ENCODE data around the gene C9.
"Not testable (repeated sequence)": the region's sequence is repeated elsewhere in the genome, so short reads cannot be mapped to it uniquely, and the experiment has no call there.

C9 gene

DNA sequence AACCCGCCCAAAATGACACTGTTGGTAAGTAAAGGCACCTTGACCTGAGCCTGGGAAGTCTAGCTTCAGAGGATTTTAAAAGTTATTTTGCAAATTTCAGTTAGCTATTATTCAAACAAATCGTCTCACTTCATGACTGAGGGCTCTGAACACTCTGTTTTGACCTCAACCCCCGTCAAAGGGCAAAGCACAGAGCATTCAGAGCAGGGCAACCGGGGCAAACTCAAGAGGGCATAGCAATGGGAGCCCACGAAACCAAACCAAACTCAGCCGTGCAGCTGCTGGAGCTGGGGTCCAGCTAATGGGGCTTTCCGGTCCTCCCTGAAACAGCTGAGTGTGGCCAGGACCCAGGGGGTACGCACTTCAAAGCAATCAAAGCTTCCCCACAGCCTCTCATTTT, 1.6 kb downstream of the C9 start:
- Mint-ChIP-seq H3K27me3 (peaks cover 1% of the 10 kb centered on the region), H3K27ac (no peak overlapping the region), H3K4me1 (peaks cover 3% of the 10 kb centered on the region), H3K4me3 (no peak overlapping the region), H3K9me3 (no peaks in the 10 kb centered on the region), H3K36me3 (no peaks in the 10 kb centered on the region)
- ATAC-seq (ENCODE audit: low read depth) (no peak), DNase-seq (ENCODE audit: low spot score in 2 of 2) (no peak)

DNA sequence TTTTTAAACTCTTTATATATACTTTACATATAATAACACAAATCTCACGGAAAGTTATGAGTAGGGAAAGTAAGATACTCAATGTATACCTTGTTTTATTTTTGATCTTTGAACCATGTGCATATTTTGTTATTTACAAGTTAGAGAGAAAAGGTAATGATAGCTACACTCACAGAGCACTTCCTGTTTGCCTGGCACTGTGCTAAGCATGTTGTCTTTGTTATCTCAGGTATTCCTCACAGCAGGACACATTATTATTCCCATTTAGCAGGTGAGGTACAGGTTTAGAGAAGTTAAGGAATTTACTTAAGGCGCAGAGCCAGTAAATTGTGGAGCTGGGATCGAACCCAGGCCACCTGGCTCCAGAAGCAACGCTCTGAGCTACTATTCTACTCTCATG, 3.0 kb downstream of the C9 start:
- ATAC-seq (ENCODE audit: low read depth) (no peak), DNase-seq (ENCODE audit: low spot score in 2 of 2) (no peak)
- no peaks in the 10 kb centered on the region for H3K27me3 Mint-ChIP-seq
- H3K27ac Mint-ChIP-seq = no peak overlapping the region
- no peaks in the 10 kb centered on the region for H3K36me3 Mint-ChIP-seq
- no peaks in the 10 kb centered on the region for H3K9me3 Mint-ChIP-seq
- peaks cover 3% of the 10 kb centered on the region for H3K4me1 Mint-ChIP-seq
- H3K4me3 Mint-ChIP-seq = no peak overlapping the region

DNA sequence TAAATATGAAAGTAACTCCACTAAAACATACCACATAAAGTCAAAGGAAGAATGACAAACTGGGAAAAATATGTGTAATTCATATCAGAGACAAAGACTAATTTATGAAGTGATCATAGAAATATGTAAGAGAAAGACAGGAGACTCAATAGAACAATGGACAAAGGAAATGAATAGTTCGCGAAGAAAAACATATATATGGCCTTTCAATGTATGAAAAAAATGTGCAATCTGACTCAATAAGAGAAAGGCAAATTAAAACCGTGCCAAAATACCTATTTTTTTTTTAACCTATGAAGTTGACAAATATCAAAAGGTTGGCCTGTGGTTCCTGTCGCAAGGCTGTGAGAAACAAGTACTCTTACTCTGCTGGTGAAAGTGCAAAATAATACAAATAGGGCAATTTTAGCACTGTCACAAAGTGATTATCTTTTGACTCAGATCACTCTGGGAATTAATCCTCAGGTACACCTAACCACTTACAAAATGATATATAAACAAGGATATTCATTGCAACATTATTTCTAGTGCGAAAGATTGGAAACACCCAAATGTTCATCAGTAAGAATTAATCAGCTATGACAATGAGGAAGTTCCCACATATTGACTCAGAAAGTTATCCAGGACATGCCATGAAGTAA, 3.7 kb downstream of the C9 start:
- Mint-ChIP-seq H3K27ac (no peak overlapping the region), H3K9me3 (no peaks in the 10 kb centered on the region), H3K36me3 (no peaks in the 10 kb centered on the region), H3K4me3 (no peak overlapping the region), H3K27me3 (no peaks in the 10 kb centered on the region), H3K4me1 (peaks cover 3% of the 10 kb centered on the region)
- DNase-seq (ENCODE audit: low spot score in 2 of 2) (no peak), ATAC-seq (ENCODE audit: low read depth) (no peak)

DNA sequence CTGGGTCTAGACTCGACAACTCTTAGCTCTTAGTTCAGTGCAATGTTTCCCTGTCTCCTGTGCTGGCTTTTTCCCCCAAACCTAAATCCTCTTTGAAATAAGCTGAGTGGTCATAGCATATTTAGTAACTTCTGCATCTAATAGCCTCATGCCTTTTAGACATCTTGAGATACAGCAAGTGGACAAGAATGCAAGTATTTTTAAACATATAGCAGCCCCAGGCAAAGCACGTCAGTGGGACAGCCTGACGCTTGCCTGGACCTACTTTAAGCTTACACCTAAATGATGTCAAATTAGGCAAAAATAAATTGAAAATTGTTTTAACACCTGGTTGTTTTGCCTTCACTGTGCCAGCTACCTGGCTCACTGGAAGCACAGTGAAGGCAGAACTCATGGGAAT, 8.0 kb downstream of the C9 start:
- DNase-seq (ENCODE audit: low spot score in 2 of 2) (no peak), ATAC-seq (ENCODE audit: low read depth) (no peak)
- no peaks in the 10 kb centered on the region for H3K36me3 Mint-ChIP-seq
- no peak overlapping the region for H3K27ac Mint-ChIP-seq
- H3K9me3 Mint-ChIP-seq = peaks cover 8% of the 10 kb centered on the region
- H3K4me1 Mint-ChIP-seq = peaks cover 3% of the 10 kb centered on the region
- no peaks in the 10 kb centered on the region for H3K27me3 Mint-ChIP-seq
- no peak overlapping the region for H3K4me3 Mint-ChIP-seq

DNA sequence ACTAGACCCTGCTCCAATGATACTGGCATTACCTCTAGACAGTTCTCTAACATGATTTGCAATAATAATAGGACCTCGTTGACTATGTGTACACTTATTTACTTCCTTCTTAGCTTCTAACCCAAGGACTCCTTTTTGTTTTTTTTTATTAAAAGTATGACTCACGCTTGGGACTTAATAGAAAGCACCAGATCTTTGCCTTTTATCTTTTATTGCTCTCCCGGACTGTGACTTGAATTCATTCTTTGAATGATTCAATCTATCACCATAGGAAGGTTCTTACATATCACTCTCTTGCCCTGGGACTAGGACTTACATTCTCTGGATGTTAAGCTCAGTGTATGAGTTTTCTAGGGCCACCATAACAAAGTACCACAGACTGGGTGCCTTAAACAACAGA, 9.0 kb downstream of the C9 start:
- no peak overlapping the region for H3K27ac Mint-ChIP-seq
- H3K36me3 Mint-ChIP-seq = no peaks in the 10 kb centered on the region
- H3K4me3 Mint-ChIP-seq = no peak overlapping the region
- ATAC-seq (ENCODE audit: low read depth) = no peak
- DNase-seq (ENCODE audit: low spot score in 2 of 2) = no peak
- no peaks in the 10 kb centered on the region for H3K27me3 Mint-ChIP-seq
- peaks cover 8% of the 10 kb centered on the region for H3K9me3 Mint-ChIP-seq
- peaks cover under 1% of the 10 kb centered on the region for H3K4me1 Mint-ChIP-seq

DNA sequence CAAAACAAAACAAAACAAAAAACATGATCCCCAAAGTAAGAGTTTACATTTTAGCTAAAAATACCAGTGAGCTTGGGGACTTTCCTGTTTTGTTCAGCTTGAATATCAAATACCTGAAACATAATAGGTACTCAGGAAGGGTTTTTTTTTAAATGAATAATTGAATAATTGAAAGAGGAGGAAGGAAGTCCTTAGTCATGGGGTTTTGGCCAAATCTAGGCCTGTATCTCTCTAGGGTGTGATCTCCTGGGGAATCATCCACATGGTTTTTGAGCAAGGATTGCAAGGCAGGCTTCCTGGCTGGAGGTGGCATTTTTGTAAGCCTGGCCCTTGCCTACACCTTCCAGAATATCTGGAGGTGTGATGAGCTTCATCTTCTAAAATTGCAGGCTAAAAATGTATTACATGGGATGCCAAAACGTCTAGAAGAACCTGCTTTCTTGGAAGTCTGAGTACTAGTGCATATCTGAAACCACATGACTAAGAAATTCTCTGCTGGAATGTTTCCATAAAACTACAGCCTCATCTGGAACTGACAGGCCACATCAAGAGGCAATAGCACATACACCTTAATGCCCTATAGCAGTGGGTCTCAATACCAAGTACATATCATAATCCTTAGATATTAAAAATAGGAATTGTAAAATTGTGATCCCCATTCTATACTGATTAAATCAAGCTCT, 10.4 kb downstream of the C9 start:
- Mint-ChIP-seq H3K4me1 (no peaks in the 10 kb centered on the region), H3K36me3 (no peaks in the 10 kb centered on the region), H3K4me3 (no peak overlapping the region), H3K27me3 (no peaks in the 10 kb centered on the region), H3K27ac (no peak overlapping the region), H3K9me3 (peaks cover 17% of the 10 kb centered on the region)
- DNase-seq (ENCODE audit: low spot score in 2 of 2) (no peak), ATAC-seq (ENCODE audit: low read depth) (no peak)

DNA sequence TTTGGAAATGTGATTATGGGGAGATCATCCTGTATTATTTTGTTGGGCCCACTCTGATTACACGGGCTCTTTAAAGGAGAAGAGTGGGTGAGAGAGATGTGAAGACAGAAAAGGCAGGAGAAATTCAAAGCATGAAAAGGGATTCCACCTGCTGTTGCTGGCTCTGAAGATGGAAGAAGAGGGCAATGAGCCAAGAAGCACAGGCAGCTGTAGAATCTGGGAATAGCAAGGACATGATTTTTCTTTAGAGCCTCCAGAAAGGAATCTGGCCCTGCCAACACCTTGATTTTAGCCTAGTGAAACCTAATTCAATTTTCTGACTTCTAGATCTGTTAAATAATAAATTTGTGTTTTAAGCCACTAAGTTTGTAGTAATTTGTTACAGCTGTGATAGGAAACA, 11.3 kb downstream of the C9 start:
- peaks cover 17% of the 10 kb centered on the region for H3K9me3 Mint-ChIP-seq
- no peak overlapping the region for H3K4me3 Mint-ChIP-seq
- H3K27ac Mint-ChIP-seq = no peak overlapping the region
- H3K27me3 Mint-ChIP-seq = no peaks in the 10 kb centered on the region
- H3K4me1 Mint-ChIP-seq = no peaks in the 10 kb centered on the region
- H3K36me3 Mint-ChIP-seq = no peaks in the 10 kb centered on the region
- no peak for ATAC-seq (ENCODE audit: low read depth)
- DNase-seq (ENCODE audit: low spot score in 2 of 2) = no peak

DNA sequence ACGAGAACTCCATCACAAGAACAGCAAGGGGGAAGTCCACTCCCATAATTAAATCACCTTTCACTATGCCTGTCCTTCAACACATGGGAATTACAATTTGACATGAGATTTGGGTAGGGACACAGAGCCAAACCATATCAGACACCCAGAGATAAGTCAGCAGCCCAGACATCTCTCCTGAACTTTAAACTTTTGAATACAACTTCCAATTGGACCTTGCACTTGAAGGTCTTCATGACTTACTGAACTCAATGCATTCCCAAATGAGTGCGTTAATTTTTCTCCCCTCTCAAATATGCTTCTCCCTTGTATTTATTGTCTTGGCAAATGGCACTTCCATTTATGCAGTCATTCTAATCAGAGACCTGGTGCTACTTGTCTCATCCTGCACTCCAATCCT, 12.1 kb downstream of the C9 start:
- Mint-ChIP-seq H3K4me3 (no peak overlapping the region), H3K9me3 (peaks cover 17% of the 10 kb centered on the region), H3K4me1 (no peaks in the 10 kb centered on the region), H3K36me3 (no peaks in the 10 kb centered on the region), H3K27me3 (no peaks in the 10 kb centered on the region), H3K27ac (no peak overlapping the region)
- DNase-seq (ENCODE audit: low spot score in 2 of 2) = no peak
- ATAC-seq (ENCODE audit: low read depth) = no peak

DNA sequence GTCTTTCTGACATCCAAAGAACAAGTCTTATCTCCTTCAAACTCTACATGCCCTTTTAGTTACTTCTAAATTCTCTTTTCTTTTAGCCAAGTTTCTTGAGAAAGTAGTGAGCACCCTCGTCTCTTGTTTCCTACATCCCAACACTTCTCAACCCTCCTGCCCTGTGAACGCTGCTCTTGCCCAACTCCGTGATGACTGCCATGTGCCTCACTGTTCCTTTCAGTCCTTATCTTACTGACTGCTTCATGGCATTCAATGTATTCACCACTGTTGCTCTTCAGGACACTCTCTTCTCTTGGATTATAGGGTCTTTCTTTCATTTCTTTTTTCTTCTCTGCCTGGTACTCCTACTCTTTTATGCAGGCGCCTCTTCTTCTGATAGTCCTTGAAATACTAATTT, 14.8 kb downstream of the C9 start:
- H3K4me1 Mint-ChIP-seq = no peaks in the 10 kb centered on the region
- no peak for ATAC-seq (ENCODE audit: low read depth)
- H3K27me3 Mint-ChIP-seq = peaks cover 1% of the 10 kb centered on the region
- H3K36me3 Mint-ChIP-seq = no peaks in the 10 kb centered on the region
- no peak for DNase-seq (ENCODE audit: low spot score in 2 of 2)
- no peak overlapping the region for H3K4me3 Mint-ChIP-seq
- peaks cover 17% of the 10 kb centered on the region for H3K9me3 Mint-ChIP-seq
- H3K27ac Mint-ChIP-seq = no peak overlapping the region

DNA sequence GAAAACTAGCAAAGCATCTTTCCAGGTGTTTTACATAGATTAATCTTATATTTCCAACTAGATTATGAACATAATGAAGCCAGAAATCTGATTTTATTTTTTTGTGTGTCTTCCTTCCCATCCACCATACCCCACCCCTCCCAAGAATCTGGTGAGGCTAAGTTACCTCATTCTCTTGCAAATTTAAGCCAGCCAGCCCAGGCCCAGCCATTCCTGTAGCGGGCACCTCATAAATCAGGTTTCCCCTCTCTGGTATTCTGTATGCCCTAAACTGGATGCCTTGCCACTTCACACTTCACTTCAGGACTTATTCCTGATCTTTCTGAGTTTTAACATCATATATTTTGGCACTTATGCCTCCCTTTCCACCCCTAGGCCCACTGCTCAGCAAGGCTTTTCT, 21.8 kb downstream of the C9 start:
- no peak overlapping the region for H3K4me3 Mint-ChIP-seq
- ATAC-seq (ENCODE audit: low read depth) = no peak
- H3K36me3 Mint-ChIP-seq = no peaks in the 10 kb centered on the region
- H3K27ac Mint-ChIP-seq = no peak overlapping the region
- peaks cover 9% of the 10 kb centered on the region for H3K27me3 Mint-ChIP-seq
- H3K4me1 Mint-ChIP-seq = no peaks in the 10 kb centered on the region
- no peaks in the 10 kb centered on the region for H3K9me3 Mint-ChIP-seq
- DNase-seq (ENCODE audit: low spot score in 2 of 2) = no peak

DNA sequence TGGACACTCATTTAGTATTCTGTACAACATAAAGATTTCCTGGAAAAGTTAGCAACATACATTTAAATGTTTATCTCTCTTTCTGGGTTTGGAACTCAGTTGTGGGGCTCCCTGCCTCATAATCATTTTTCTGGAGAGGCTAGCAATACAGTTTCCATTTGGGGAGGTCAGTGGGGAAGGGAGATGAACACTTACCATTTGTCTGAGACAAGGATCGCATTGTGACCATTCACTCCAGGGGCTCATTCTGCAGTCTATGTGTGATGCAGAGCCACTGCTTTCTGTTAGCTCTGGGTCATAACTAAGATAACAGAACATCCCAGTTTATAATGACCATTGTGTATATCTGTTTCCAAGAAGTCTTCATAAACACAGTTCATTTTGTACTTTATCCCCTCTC, 22.4 kb downstream of the C9 start:
- Mint-ChIP-seq H3K36me3 (no peaks in the 10 kb centered on the region), H3K27me3 (peaks cover 9% of the 10 kb centered on the region), H3K27ac (no peak overlapping the region), H3K4me1 (no peaks in the 10 kb centered on the region), H3K4me3 (no peak overlapping the region), H3K9me3 (no peaks in the 10 kb centered on the region)
- ATAC-seq (ENCODE audit: low read depth) (no peak), DNase-seq (ENCODE audit: low spot score in 2 of 2) (no peak)

DNA sequence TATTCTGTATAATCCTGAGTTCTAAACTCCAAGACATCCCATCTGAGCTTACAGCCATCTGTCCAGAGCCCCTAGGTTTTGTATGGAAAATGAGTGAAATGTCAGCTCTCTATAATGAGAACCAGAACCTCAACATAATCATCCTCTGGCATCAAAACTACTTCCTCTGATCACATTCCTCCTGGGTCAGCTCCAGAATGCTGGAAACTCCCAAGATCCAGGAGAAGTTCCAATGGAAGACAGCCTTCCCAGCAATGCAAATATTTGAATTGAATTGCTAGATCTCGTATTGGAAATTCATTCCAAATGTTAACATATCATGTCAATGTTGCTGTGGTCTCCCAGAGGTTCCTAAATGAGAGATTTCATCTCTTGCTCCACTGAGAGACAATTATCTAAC, 23.8 kb downstream of the C9 start:
- Mint-ChIP-seq H3K4me1 (no peaks in the 10 kb centered on the region), H3K9me3 (no peaks in the 10 kb centered on the region), H3K36me3 (no peaks in the 10 kb centered on the region), H3K4me3 (no peak overlapping the region), H3K27me3 (peaks cover 9% of the 10 kb centered on the region), H3K27ac (no peak overlapping the region)
- ATAC-seq (ENCODE audit: low read depth) (no peak), DNase-seq (ENCODE audit: low spot score in 2 of 2) (no peak)

DNA sequence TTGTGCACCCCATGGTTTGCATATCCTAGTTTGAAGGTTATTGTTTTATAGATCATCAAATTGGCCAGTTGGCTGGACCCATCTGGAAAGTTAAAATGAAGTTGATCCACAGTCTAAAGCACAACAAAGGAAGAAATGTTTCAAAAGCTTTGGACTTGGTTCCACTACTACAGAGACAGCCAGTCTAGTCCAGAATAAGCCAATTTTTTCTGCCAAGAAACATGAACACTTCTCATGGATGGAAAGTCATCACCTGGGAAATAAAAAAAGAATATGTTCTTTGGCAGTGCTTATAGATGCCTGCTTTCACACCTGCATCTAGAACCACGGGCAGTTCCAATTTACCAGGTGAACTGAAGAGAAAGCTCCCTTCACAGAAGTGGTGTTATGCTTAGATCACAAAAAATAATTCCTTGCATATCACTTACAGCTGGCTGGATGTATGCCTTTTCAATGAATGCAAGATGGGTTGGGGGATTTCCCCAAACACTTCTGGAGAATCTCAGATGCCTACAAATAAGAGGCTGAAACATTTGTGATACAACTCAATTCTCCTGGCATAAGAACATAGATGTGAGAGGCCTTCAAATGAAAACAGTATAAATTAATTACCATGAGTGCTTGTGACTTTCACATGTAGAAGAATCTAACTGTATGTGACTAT, 26.9 kb downstream of the C9 start:
- ATAC-seq (ENCODE audit: low read depth) = no peak
- Mint-ChIP-seq H3K36me3 (no peaks in the 10 kb centered on the region), H3K9me3 (peaks cover 2% of the 10 kb centered on the region), H3K27me3 (peaks cover 3% of the 10 kb centered on the region), H3K4me3 (no peak overlapping the region), H3K27ac (no peak overlapping the region), H3K4me1 (no peaks in the 10 kb centered on the region)
- no peak for DNase-seq (ENCODE audit: low spot score in 2 of 2)

DNA sequence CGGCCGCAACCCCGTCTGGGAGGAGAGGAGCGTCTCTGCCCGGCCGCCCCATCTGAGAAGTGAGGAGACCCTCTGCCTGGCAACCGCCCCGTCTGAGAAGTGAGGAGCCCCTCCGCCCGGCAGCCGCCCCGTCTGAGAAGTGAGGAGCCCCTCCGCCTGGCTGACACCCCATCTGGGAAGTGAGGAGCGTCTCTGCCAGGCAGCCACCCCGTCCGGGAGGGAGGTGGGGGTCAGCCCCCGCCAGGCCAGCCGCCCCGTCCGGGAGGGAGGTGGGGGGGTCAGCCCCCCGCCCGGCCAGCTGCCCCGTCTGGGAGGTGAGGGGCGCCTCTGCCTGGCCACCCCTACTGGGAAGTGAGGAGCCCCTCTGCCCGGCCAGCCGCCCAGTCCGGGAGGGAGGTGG, 30.0 kb downstream of the C9 start:
- not testable (repeated sequence) for H3K36me3 Mint-ChIP-seq; ATAC-seq (ENCODE audit: low read depth); H3K9me3 Mint-ChIP-seq; H3K4me3 Mint-ChIP-seq; H3K27ac Mint-ChIP-seq; H3K4me1 Mint-ChIP-seq; H3K27me3 Mint-ChIP-seq; DNase-seq (ENCODE audit: low spot score in 2 of 2)

DNA sequence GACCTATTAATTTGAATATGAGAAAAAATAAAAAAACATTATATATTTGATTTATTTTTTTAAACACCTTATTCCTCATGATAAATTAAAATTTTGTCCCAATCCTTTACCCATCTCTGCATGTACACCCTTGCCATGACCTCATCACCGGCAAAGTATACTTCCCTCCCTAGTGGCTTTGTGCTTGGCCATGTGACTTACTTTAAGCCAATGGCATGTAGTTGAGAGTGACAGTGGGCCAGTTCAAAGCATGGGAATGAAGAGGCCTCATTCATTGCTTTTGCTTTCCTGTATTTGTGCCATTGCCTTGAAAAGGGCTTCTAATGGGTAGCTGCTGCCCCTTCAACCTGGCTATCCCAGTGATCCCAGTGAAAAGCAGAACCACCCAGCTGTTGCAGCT, 31.2 kb downstream of the C9 start:
- H3K36me3 Mint-ChIP-seq = no peaks in the 10 kb centered on the region
- no peaks in the 10 kb centered on the region for H3K4me1 Mint-ChIP-seq
- H3K9me3 Mint-ChIP-seq = peaks cover 2% of the 10 kb centered on the region
- H3K27me3 Mint-ChIP-seq = peaks cover 2% of the 10 kb centered on the region
- no peak for ATAC-seq (ENCODE audit: low read depth)
- no peak overlapping the region for H3K27ac Mint-ChIP-seq
- DNase-seq (ENCODE audit: low spot score in 2 of 2) = no peak
- H3K4me3 Mint-ChIP-seq = no peak overlapping the region

All from memory B cell (primary cell).